ENCODE data around the gene CORO2B. TPM values are rescaled to one million over a fixed set of nuclear protein-coding genes. Genes with fewer than 3 reads are reported as not detected.

The CORO2B gene
- polyA plus RNA-seq, 1 donor from 2014 or later: 15.1 TPM

GRCh38 chr15:68608844-68609232 lies 30.0 kb downstream of the CORO2B start:
- H3K9me3 ChIP-seq (ENCODE audit: low read length): no peaks in the 10 kb centered on the region
- H3F3A ChIP-seq (ENCODE audit: insufficient read depth, low read length, poor library complexity, severe bottlenecking): no peaks in the 10 kb centered on the region
- no peaks in the 10 kb centered on the region for H3K9me2 ChIP-seq (ENCODE audit: insufficient read depth, low read length)
- no peak overlapping the region for H3K9ac ChIP-seq (ENCODE audit: low read length)
- H3K4me2 ChIP-seq (ENCODE audit: low read length): no peak overlapping the region
- no peaks in the 10 kb centered on the region for H3K27me3 ChIP-seq (ENCODE audit: insufficient read depth, low read depth, low read length)
- H3K4me3 ChIP-seq (ENCODE audit: low read length): no peak overlapping the region
- H3K79me2 ChIP-seq (replicated peaks; ENCODE audit: insufficient read depth, low read length): peaks cover 12% of the 10 kb centered on the region
- H2AFZ ChIP-seq (ENCODE audit: low read depth, low read length): no peak overlapping the region
- no peak overlapping the region for H3K27ac ChIP-seq (ENCODE audit: low read length)
- no peaks in the 10 kb centered on the region for H4K20me1 ChIP-seq (ENCODE audit: insufficient read depth)
- no peaks in the 10 kb centered on the region for H3K36me3 ChIP-seq (ENCODE audit: insufficient read depth, low read length)
- TF ChIP-seq TAF1 (IDR thresholded peaks at IDR 0.05; ENCODE audit: low read depth) (no peak), RAD21 (conservative IDR thresholded peaks at IDR 0.05) (no peak), MXI1 (conservative IDR thresholded peaks at IDR 0.05; ENCODE audit: poor library complexity, severe bottlenecking) (no peak), REST (IDR thresholded peaks at IDR 0.05; ENCODE audit: borderline replicate concordance) (no peak), EP300 (conservative IDR thresholded peaks at IDR 0.05; ENCODE audit: poor library complexity, severe bottlenecking) (no peak), EZH2 (IDR thresholded peaks at IDR 0.05; ENCODE audit: borderline replicate concordance, insufficient read depth, low read length, poor library complexity, severe bottlenecking) (no peak), SMC3 (conservative IDR thresholded peaks at IDR 0.05; ENCODE audit: poor library complexity) (no peak), POLR2AphosphoS5 (IDR thresholded peaks at IDR 0.05) (no peak)
- TF ChIP-seq, protein P1, sequence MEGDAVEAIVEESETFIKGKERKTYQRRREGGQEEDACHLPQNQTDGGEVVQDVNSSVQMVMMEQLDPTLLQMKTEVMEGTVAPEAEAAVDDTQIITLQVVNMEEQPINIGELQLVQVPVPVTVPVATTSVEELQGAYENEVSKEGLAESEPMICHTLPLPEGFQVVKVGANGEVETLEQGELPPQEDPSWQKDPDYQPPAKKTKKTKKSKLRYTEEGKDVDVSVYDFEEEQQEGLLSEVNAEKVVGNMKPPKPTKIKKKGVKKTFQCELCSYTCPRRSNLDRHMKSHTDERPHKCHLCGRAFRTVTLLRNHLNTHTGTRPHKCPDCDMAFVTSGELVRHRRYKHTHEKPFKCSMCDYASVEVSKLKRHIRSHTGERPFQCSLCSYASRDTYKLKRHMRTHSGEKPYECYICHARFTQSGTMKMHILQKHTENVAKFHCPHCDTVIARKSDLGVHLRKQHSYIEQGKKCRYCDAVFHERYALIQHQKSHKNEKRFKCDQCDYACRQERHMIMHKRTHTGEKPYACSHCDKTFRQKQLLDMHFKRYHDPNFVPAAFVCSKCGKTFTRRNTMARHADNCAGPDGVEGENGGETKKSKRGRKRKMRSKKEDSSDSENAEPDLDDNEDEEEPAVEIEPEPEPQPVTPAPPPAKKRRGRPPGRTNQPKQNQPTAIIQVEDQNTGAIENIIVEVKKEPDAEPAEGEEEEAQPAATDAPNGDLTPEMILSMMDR (IDR thresholded peaks at IDR 0.05; ENCODE audit: poor library complexity, severe bottlenecking): no peak

GRCh38 chr15:68609629-68610028 lies 30.8 kb downstream of the CORO2B start:
- TF ChIP-seq EP300 (conservative IDR thresholded peaks at IDR 0.05; ENCODE audit: poor library complexity, severe bottlenecking) (no peak), EZH2 (IDR thresholded peaks at IDR 0.05; ENCODE audit: borderline replicate concordance, insufficient read depth, low read length, poor library complexity, severe bottlenecking) (no peak), TAF1 (IDR thresholded peaks at IDR 0.05; ENCODE audit: low read depth) (no peak), RAD21 (conservative IDR thresholded peaks at IDR 0.05) (no peak), REST (IDR thresholded peaks at IDR 0.05; ENCODE audit: borderline replicate concordance) (no peak), SMC3 (conservative IDR thresholded peaks at IDR 0.05; ENCODE audit: poor library complexity) (no peak), POLR2AphosphoS5 (IDR thresholded peaks at IDR 0.05) (no peak), MXI1 (conservative IDR thresholded peaks at IDR 0.05; ENCODE audit: poor library complexity, severe bottlenecking) (no peak)
- TF ChIP-seq, protein P1 (IDR thresholded peaks at IDR 0.05; ENCODE audit: poor library complexity, severe bottlenecking): no peak

More at GRCh38 chr15:68609629-68610028, 30.8 kb downstream of the CORO2B start:
- Histone ChIP-seq H3K36me3 (ENCODE audit: insufficient read depth, low read length) (no peaks in the 10 kb centered on the region), H3K27me3 (ENCODE audit: insufficient read depth, low read depth, low read length) (no peaks in the 10 kb centered on the region), H3K9me3 (ENCODE audit: low read length) (no peaks in the 10 kb centered on the region), H2AFZ (ENCODE audit: low read depth, low read length) (no peak overlapping the region), H3K27ac (ENCODE audit: low read length) (no peak overlapping the region), H3K9me2 (ENCODE audit: insufficient read depth, low read length) (no peaks in the 10 kb centered on the region), H3K79me2 (replicated peaks; ENCODE audit: insufficient read depth, low read length) (peaks cover 12% of the 10 kb centered on the region), H4K20me1 (ENCODE audit: insufficient read depth) (no peaks in the 10 kb centered on the region), H3K9ac (ENCODE audit: low read length) (no peak overlapping the region), H3F3A (ENCODE audit: insufficient read depth, low read length, poor library complexity, severe bottlenecking) (no peaks in the 10 kb centered on the region), H3K4me2 (ENCODE audit: low read length) (no peak overlapping the region), H3K4me3 (ENCODE audit: low read length) (no peak overlapping the region)

All from neural cell (in vitro differentiated cells).